ENCODE results near the gene CBFA2T3. TPM values are rescaled to one million over a fixed set of nuclear protein-coding genes. Genes with fewer than 3 reads are reported as not detected.

CBFA2T3 gene
- total RNA-seq, 1 experiment from 2014 or later: not detected

GRCh38 chr16:88840600-88841215 is 136.3 kb downstream of the CBFA2T3 start:
- no peak for DNase-seq (ENCODE audit: low spot score)

GRCh38 chr16:88839745-88840599 is 137.0 kb downstream of the CBFA2T3 start:
- no peak for DNase-seq (ENCODE audit: low spot score)

GRCh38 chr16:88839026-88839529 is 137.9 kb downstream of the CBFA2T3 start:
- DNase-seq (ENCODE audit: low spot score): no peak

GRCh38 chr16:88838566-88838965 is 138.4 kb downstream of the CBFA2T3 start:
- DNase-seq (ENCODE audit: low spot score): no peak

- no peak for DNase-seq (ENCODE audit: low spot score)
Observed at GRCh38 chr16:88837806-88838205, 139.2 kb downstream of the CBFA2T3 start.

- DNase-seq (ENCODE audit: low spot score): no peak
Observed at GRCh38 chr16:88836791-88837190, 140.2 kb downstream of the CBFA2T3 start.

- no peak for DNase-seq (ENCODE audit: low spot score)
Observed at GRCh38 chr16:88835818-88836217, 141.2 kb downstream of the CBFA2T3 start.

- no peak for DNase-seq (ENCODE audit: low spot score)
Observed at GRCh38 chr16:88835383-88835782, 141.6 kb downstream of the CBFA2T3 start.

DNA sequence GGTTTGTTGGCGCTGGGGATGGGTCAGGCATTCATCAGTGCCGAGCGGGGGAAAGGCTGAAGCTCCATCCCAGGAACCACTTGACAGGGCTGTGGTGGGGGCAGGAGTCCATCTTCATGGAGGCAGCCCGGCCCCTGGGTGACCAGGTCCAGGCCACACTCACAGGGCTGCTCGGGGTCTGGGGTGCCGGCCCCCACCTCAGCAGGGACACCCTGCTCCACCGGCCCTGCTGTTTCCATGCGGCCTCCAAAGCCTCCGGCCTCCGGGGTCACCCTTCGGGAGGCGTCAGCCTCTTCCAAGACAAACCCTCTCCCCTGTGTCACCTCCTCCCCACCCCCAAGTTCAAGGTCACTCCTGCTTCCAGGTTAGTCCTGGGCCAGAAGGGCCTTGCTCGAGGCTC is 142.3 kb downstream of the CBFA2T3 start:
- no peak for DNase-seq (ENCODE audit: low spot score)

- DNase-seq (ENCODE audit: low spot score): no peak
Observed at GRCh38 chr16:88833086-88833485, 143.9 kb downstream of the CBFA2T3 start.

DNA sequence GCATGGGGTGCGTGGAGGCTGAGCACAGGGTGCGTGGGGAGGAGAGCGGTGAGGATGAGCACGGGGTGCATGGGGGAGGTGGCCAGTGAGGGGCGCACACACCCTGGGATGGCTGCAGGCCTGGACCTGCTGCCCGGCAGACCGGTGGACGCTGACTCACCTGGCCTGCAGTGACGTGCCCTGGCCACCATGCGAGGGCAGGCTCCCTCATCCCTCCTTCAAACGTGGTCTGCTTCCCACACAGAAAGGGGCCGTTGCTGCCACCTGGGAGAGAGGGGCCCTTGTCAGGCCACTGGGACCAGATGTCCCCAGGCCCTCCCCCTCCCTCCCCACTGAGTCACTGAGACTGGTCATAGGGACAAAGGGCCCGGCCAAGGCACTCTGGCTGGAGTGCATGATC is 145.2 kb downstream of the CBFA2T3 start:
- no peak for DNase-seq (ENCODE audit: low spot score)

GRCh38 chr16:88830783-88831182 is 146.2 kb downstream of the CBFA2T3 start:
- no peak for DNase-seq (ENCODE audit: low spot score)

DNA sequence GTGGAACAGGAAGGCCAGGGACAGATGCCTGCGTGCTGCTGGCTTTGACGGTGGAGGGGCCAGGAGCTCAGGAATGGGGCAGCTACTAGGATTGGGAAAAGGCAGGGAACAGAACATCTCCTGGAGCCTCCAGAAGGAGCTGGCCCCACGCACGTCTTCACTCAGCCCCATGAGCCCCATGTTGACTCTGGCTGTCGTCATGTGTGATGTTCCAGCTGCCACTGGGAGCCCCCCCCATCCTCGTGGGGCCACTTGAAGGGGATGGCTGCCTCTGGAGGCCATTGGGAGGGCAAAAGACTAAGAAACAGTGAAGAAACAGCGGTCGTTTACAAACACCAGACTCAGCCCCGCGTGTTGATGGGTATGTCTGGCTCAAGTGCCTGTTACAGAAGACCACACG is 146.7 kb downstream of the CBFA2T3 start:
- DNase-seq (ENCODE audit: low spot score): no peak

- DNase-seq (ENCODE audit: low spot score): no peak
Observed at GRCh38 chr16:88828711-88829110, 148.3 kb downstream of the CBFA2T3 start.

GRCh38 chr16:88827727-88828126 is 149.3 kb downstream of the CBFA2T3 start:
- no peak for DNase-seq (ENCODE audit: low spot score)

DNA sequence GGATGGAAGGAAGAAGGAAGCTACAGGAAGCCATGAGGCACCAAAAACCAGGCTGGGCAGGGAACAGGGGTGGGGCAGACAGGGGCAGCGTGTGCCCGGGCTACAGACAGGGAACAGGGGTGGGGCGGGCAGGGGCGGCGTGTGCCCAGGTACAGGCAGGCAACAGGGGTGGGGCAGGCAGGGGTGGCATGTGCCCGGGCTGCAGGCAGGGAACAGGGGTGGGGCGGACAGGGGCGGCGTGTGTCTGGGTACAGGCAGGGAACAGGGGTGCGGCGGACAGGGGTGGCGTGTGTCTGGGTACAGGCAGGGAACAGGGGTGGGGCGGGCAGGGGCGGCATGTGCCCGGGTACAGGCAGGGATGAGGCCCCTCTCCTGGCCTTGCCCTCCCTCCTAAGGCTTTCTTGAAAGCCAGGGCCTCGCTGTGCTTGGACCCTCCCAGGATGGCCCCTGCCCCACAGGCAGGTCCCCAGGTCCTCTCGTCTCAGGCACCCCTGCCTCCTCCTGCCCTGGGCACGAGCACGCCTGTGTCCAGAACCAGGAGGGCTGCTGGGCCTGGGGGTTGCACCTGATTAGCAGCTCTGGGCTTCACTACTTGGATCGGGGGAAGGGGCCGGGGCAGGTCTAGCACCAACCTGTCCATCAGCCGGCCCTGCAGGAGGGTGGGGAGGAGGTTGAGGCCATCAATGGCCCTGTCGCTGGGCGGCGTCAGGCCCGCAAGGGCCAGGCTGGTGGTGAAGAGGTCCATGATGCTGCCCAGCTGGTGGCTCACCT is 150.8 kb downstream of the CBFA2T3 start:
- no peak for DNase-seq (ENCODE audit: low spot score)

GRCh38 chr16:88825146-88825545 is 151.9 kb downstream of the CBFA2T3 start:
- no peak for DNase-seq (ENCODE audit: low spot score)

Other genes starting within 250 kb of the CBFA2T3 start
- gene PIEZO1, start 192.0 kb downstream of the CBFA2T3 start, total RNA-seq (2014; rRNA removed; shearing (Covaris generic)): 35.6 and 47.1 TPM in 2 replicates
- 26.4 and 27.0 TPM in 2 replicates for gene CDT1, start 173.4 kb downstream of the CBFA2T3 start, total RNA-seq (2014; rRNA removed; shearing (Covaris generic))
- 401 and 554 TPM in 2 replicates for gene APRT, start 165.3 kb downstream of the CBFA2T3 start, total RNA-seq (2014; rRNA removed; shearing (Covaris generic))
- 18.2 and 22.7 TPM in 2 replicates for gene GALNS, start 120.3 kb downstream of the CBFA2T3 start, total RNA-seq (2014; rRNA removed; shearing (Covaris generic))
- gene TRAPPC2L, start 120.1 kb downstream of the CBFA2T3 start, total RNA-seq (2014; rRNA removed; shearing (Covaris generic)): 50.7 and 54.2 TPM in 2 replicates
- not detected in 2 replicates for gene PABPN1L, start 110.5 kb downstream of the CBFA2T3 start, total RNA-seq (2014; rRNA removed; shearing (Covaris generic))
- gene ACSF3, start 116.6 kb upstream of the CBFA2T3 start, total RNA-seq (2014; rRNA removed; shearing (Covaris generic)): 25.9 and 37.4 TPM in 2 replicates
- 0.17 TPM in 1 of 2 replicates, not detected in the other for gene CDH15, start 194.5 kb upstream of the CBFA2T3 start, total RNA-seq (2014; rRNA removed; shearing (Covaris generic))
- not detected in 2 replicates for gene SLC22A31, start 223.3 kb upstream of the CBFA2T3 start, total RNA-seq (2014; rRNA removed; shearing (Covaris generic))
- 2.6 and 11.0 TPM in 2 replicates for gene ZNF778, start 240.5 kb upstream of the CBFA2T3 start, total RNA-seq (2014; rRNA removed; shearing (Covaris generic))